HepG2 (cell line): Measurements from ENCODE around the gene MEIOB. TPM values are rescaled to one million over a fixed set of nuclear protein-coding genes. Genes with fewer than 3 reads are reported as not detected.

ENCODE experiments used
- ATAC-seq: fragments of 200-7000 bp; cut with Tn5 transposase; 3 replicates; pipeline ENCODE4 v1.9.1; 2020; ENCODE audit warnings: mild to moderate bottlenecking, moderate library complexity
- BruUV-seq: library from RNA; stranded (reverse); fragments of 400-500 nt; replicated peaks from 2 replicates; lab custom pipeline; 2021; lab: Mats Ljungman, UMichigan
- CTCF ChIA-PET: fragments of 300-600 bp; formaldehyde crosslinking; extraction: SDS; loops from one replicate; lab custom pipeline; 2021; ENCODE audit warnings: low total read pairs, inconsistent platforms, low intra/inter-chr PET ratio; lab: Yijun Ruan, JAX
- POLR2A ChIA-PET: fragments of 350-600 bp; sonication (Branson Sonifier 250); formaldehyde crosslinking; loops from one replicate; lab custom pipeline; 2020; ENCODE audit warnings: antibody characterized with exemption, inconsistent platforms; lab: Yijun Ruan, JAX
- DNase-seq: peaks from one replicate; pipeline ENCODE4 v3.0.0-alpha.2; 2015; ENCODE audit warnings: low spot score
- FAIRE-seq: peaks from 3 replicates; lab custom pipeline; 2011; peaks lifted over from hg19 to GRCh38; lab: Jason Lieb, UNC
- H2AFZ ChIP-seq: one replicate; pipeline ENCODE4 v1.6.1; 2011; ENCODE audit warnings: low read length, inconsistent platforms
- H3K27ac ChIP-seq: fragments of 300-600 bp; 3 replicates; pipeline ENCODE4 v1.8.0; 2011; ENCODE audit warnings: mixed run types, mild to moderate bottlenecking, mixed read lengths, low read length, inconsistent platforms; ENCODE audit not compliant: insufficient read depth; ENCODE audit errors: extremely low read length
- H3K27me3 ChIP-seq, 2 experiments: fragments of 200-600 bp in 1 of 2; 2 replicates in 1 of 2; 3 replicates in 1 of 2; pipeline versions ENCODE4 v1.6.0 to v1.8.0; 2011; ENCODE audit warnings: low read length in 2 of 2, mild to moderate bottlenecking in 2 of 2, moderate library complexity in 2 of 2, inconsistent platforms in 1 of 2; ENCODE audit not compliant: insufficient read depth in 2 of 2, control insufficient read depth in 1 of 2
- H3K36me3 ChIP-seq, 2 experiments: fragments of 200-600 bp in 1 of 2; replicated peaks in 1 of 2; 2 replicates in 1 of 2; 3 replicates in 1 of 2; pipeline versions ENCODE4 v1.5.1 to v1.8.0; 2011; ENCODE audit warnings: low read length in 2 of 2, inconsistent platforms in 1 of 2; ENCODE audit not compliant: insufficient read depth in 2 of 2, control insufficient read depth in 1 of 2
- H3K4me1 ChIP-seq: 2 replicates; pipeline ENCODE4 v1.5.1; 2012; ENCODE audit warnings: low read length, inconsistent platforms; ENCODE audit not compliant: insufficient read depth
- H3K4me2 ChIP-seq: 2 replicates; pipeline ENCODE4 v1.6.0; 2011; ENCODE audit warnings: low read depth, low read length, inconsistent platforms
- H3K4me3 ChIP-seq, 3 experiments: fragments of 200-600 bp in 1 of 3; sonication (generic), shearing (Covaris generic) in 1 of 3; replicated peaks in 1 of 3; 2 replicates each; pipeline ENCODE4 v1.5.1; 2011 to 2016; ENCODE audit warnings: low read length in 3 of 3, inconsistent platforms in 2 of 3, low read depth in 2 of 3, mild to moderate bottlenecking in 2 of 3, control low read depth in 1 of 3, mixed read lengths in 1 of 3; ENCODE audit not compliant: insufficient read depth in 1 of 3
- H3K79me2 ChIP-seq: one replicate; pipeline ENCODE4 v1.6.1; 2011; ENCODE audit warnings: low read length, inconsistent platforms; ENCODE audit not compliant: insufficient read depth
- H3K9ac ChIP-seq: 2 replicates; pipeline ENCODE4 v1.6.0; 2011; ENCODE audit warnings: mild to moderate bottlenecking, low read depth, low read length, inconsistent platforms; ENCODE audit not compliant: insufficient read depth
- H3K9me3 ChIP-seq: 2 replicates; pipeline ENCODE4 v1.5.1; 2012; ENCODE audit warnings: mild to moderate bottlenecking, low read length
- H4K20me1 ChIP-seq: 2 replicates; pipeline ENCODE4 v1.6.0; 2011; ENCODE audit warnings: inconsistent platforms, mild to moderate bottlenecking, low read length, moderate library complexity; ENCODE audit not compliant: insufficient read depth
- MAFF ChIP-seq: IDR thresholded peaks from 2 replicates; pipeline ENCODE4 v1.6.1; 2011; ENCODE audit warnings: low read depth, low read length, improper control_type of control experiment
- MAFK ChIP-seq, 2 experiments: IDR thresholded peaks in 1 of 2; conservative IDR thresholded peaks in 1 of 2; 2 replicates each; pipeline ENCODE4 v1.6.1; 2011; ENCODE audit warnings: improper control_type of control experiment in 2 of 2, low read length in 2 of 2
- MAZ ChIP-seq, 2 experiments: sonication (generic) in 1 of 2; formaldehyde crosslinking in 1 of 2; IDR thresholded peaks; 2 replicates each; pipeline versions ENCODE4 v1.5.0 to v1.6.1; 2012 to 2020; ENCODE audit warnings: low read depth in 2 of 2, mild to moderate bottlenecking in 2 of 2, borderline replicate concordance in 1 of 2, improper control_type of control experiment in 1 of 2, low read length in 1 of 2, missing genetic modification reagents in 1 of 2, moderate library complexity in 1 of 2
- SP1 ChIP-seq, 2 experiments: fragments of 450-650 bp in 1 of 2; sonication (generic) in 1 of 2; formaldehyde crosslinking in 1 of 2; IDR thresholded peaks; 2 replicates each; pipeline versions ENCODE4 v1.4.0 to v1.6.1; 2016 to 2020; ENCODE audit warnings: missing genetic modification reagents in 1 of 2
- SRSF9 ChIP-seq: fragments of 200-400 bp; formaldehyde crosslinking; IDR thresholded peaks from 2 replicates; pipeline ENCODE4 v1.6.1; 2018; ENCODE audit warnings: borderline replicate concordance, mild to moderate bottlenecking, low read depth, low read length; ENCODE audit not compliant: insufficient read depth, poor library complexity, severe bottlenecking
- WGBS: methylation state at CpG from one replicate; pipeline ENCODE4 v1.1.6; 2017; ENCODE audit warnings: low lambda C conversion rate; 5-methylcytosine and 5-hydroxymethylcytosine counted together
- in situ Hi-C: cut with HindIII; loops from 2 replicates; pipeline ENCODE4 v1.10.0; 2017; ENCODE audit warnings: low pct_unique_long_range_greater_than_20kb; ENCODE audit not compliant: extremely low pct_ligation_motif_present
- intact Hi-C: fragments of 100-400 bp; cut with micrococcal nuclease; formaldehyde crosslinking; loops from one replicate; pipeline ENCODE4 v1.10.0; 2022; ENCODE audit not compliant: unreplicated experiment
- polyA plus RNA-seq, 8 experiments: library from polyadenylated mRNA; depleted of rRNA in 3 of 8; stranded (reverse) in 7 of 8; unstranded in 1 of 8; fragments of >200 nt; fragmentation: Illumina TruSeq in 4 of 8; extraction: Trizol in 4 of 8; gene quantifications; 2 replicates each; pipeline versions ENCODE4 v1.2.1 to v1.2.3, GENCODE V29; 2011 to 2016; ENCODE audit warnings: low read depth in 4 of 8, missing spikeins in 1 of 8, mixed read lengths in 1 of 8; ENCODE audit not compliant: insufficient read depth in 1 of 8
- total RNA-seq, 5 experiments: library from RNA; depleted of rRNA; stranded (reverse); fragments of >200 nt; fragmentation: Illumina TruSeq; extraction: Trizol; gene quantifications; 2 replicates each; pipeline ENCODE4 v1.2.3, GENCODE V29; 2016; ENCODE audit warnings: low read depth in 1 of 5
- TF ChIP-seq, protein P1 (sequence below): fragments of 450-650 bp; IDR thresholded peaks from 2 replicates; pipeline ENCODE4 v1.6.1; 2017; ENCODE audit warnings: mild to moderate bottlenecking
- TF ChIP-seq, protein P2 (sequence below): sonication (generic); formaldehyde crosslinking; IDR thresholded peaks from 2 replicates; pipeline ENCODE4 v1.4.0; 2020; ENCODE audit warnings: missing genetic modification reagents, mild to moderate bottlenecking, borderline replicate concordance
- TF ChIP-seq, protein P3 (sequence below): sonication (generic); formaldehyde crosslinking; IDR thresholded peaks from 2 replicates; pipeline ENCODE4 v1.4.0; 2020; ENCODE audit warnings: mild to moderate bottlenecking, missing genetic modification reagents, borderline replicate concordance

Gene MEIOB
- total and polyA plus RNA-seq, 2 of the 13 experiments (the other 11 are each of a cell fraction or from before 2014, with no cell fraction given) = 0.17 TPM; not detected in 1

DNA sequence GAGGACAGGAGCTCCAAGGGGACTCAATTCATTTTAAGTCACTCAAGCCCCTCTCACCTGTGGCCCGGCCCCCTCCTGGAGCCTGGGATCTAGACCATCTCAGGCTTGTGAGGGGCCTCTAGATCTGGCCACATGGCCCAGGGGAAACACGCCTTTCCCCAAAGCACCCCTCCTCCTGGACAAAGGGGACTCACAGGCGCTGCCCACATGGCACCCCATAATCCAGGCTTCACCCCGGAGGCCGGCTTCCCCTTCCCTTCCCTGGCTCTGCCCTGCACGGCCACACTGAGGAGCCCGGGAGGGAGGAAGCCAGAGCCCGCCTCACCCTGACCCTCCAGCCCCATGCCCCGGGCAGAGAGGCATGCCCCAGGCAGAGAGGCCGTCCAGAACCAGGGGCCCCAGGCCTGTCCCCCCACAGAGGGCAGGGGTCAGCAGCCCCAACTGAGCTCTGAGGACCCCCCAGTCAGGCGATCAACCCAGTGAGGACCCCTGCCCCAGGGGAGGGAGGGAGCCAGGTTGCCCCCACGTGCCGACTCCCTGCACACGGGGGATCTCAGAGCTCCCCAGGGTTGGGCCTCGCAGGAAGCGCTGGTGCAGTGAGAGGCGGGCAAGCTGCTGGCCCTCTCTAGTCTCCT is 35.4 kb upstream of the MEIOB start (continued):
- TF ChIP-seq, protein P1, sequence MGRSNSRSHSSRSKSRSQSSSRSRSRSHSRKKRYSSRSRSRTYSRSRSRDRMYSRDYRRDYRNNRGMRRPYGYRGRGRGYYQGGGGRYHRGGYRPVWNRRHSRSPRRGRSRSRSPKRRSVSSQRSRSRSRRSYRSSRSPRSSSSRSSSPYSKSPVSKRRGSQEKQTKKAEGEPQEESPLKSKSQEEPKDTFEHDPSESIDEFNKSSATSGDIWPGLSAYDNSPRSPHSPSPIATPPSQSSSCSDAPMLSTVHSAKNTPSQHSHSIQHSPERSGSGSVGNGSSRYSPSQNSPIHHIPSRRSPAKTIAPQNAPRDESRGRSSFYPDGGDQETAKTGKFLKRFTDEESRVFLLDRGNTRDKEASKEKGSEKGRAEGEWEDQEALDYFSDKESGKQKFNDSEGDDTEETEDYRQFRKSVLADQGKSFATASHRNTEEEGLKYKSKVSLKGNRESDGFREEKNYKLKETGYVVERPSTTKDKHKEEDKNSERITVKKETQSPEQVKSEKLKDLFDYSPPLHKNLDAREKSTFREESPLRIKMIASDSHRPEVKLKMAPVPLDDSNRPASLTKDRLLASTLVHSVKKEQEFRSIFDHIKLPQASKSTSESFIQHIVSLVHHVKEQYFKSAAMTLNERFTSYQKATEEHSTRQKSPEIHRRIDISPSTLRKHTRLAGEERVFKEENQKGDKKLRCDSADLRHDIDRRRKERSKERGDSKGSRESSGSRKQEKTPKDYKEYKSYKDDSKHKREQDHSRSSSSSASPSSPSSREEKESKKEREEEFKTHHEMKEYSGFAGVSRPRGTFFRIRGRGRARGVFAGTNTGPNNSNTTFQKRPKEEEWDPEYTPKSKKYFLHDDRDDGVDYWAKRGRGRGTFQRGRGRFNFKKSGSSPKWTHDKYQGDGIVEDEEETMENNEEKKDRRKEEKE = no peak
- TF ChIP-seq SP1 (IDR thresholded peaks at IDR 0.05) (no peak), SP1 (CRISPR knock-in tag; IDR thresholded peaks at IDR 0.05) (no peak), SRSF9 (no peak)

DNA sequence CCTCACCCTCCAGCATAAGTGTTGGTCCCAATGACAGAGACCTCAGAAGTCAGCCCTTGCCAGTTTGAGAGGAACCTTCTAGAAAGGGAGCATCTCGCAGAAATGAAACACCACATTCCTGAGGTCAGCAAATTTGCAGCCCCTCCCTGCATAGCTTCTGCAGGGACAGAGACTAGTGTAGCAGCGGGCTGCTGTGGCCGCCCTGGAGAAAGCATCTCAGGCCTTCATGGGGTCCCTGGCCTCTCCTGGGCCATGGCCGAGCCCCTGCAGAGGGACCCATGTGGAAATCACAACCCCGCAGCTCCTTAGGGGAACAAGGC is 34.8 kb upstream of the MEIOB start:
- no peak overlapping the region for H3K4me2 ChIP-seq
- peaks cover 20 to 69% of the 10 kb centered on the region in 2 experiments for H3K27me3 ChIP-seq
- ChIA-PET POLR2A (no interaction called here), CTCF (no interaction called here)
- FAIRE-seq (no peak), ATAC-seq (no peak), DNase-seq (no peak)
- no peak overlapping the region for H3K9ac ChIP-seq
- 34% methylated on average over 3 of the region's 5 CpGs for WGBS
- no peaks in the 10 kb centered on the region for H3K9me3 ChIP-seq
- intact Hi-C loops = no loop called here
- no peak overlapping the region for H3K27ac ChIP-seq
- no peaks in the 10 kb centered on the region for H4K20me1 ChIP-seq
- no peaks in the 10 kb centered on the region for H3K36me3 ChIP-seq
- BruUV-seq = no TSS peak
- H3K4me3 ChIP-seq = no peak overlapping the region
- no peaks in the 10 kb centered on the region for H3K79me2 ChIP-seq
- no peak overlapping the region for H2AFZ ChIP-seq
- no peaks in the 10 kb centered on the region for H3K4me1 ChIP-seq
- in situ Hi-C loops = no loop called here
- TF ChIP-seq MAFF (peak; percentile 61; the same call in 1 of the 2 replicates), MAZ (IDR thresholded peaks at IDR 0.05; ENCODE audit: borderline replicate concordance, low read depth, low read length) (no peak), MAZ (CRISPR knock-in tag; IDR thresholded peaks at IDR 0.05; ENCODE audit: low read depth) (no peak), MAFK (conservative IDR thresholded peaks at IDR 0.05 in 1 of 2, IDR thresholded peaks at IDR 0.05 in 1 of 2; ENCODE audit: low read length in 2 of 2) (peak; percentile 58 to 80)
- TF ChIP-seq, protein P2, sequence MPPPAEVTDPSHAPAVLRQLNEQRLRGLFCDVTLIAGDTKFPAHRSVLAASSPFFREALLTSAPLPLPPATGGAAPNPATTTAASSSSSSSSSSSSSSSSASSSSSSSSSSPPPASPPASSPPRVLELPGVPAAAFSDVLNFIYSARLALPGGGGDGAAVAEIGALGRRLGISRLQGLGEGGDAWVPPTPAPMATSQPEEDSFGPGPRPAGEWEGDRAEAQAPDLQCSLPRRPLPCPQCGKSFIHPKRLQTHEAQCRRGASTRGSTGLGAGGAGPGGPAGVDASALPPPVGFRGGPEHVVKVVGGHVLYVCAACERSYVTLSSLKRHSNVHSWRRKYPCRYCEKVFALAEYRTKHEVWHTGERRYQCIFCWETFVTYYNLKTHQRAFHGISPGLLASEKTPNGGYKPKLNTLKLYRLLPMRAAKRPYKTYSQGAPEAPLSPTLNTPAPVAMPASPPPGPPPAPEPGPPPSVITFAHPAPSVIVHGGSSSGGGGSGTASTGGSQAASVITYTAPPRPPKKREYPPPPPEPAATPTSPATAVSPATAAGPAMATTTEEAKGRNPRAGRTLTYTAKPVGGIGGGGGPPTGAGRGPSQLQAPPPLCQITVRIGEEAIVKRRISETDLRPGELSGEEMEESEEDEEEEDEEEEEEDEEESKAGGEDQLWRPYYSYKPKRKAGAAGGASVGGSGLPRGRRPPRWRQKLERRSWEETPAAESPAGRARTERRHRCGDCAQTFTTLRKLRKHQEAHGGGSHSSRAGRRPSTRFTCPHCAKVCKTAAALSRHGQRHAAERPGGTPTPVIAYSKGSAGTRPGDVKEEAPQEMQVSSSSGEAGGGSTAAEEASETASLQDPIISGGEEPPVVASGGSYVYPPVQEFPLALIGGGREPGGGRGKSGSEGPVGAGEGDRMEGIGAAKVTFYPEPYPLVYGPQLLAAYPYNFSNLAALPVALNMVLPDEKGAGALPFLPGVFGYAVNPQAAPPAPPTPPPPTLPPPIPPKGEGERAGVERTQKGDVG (CRISPR knock-in tag) = no peak
- TF ChIP-seq, protein P3, sequence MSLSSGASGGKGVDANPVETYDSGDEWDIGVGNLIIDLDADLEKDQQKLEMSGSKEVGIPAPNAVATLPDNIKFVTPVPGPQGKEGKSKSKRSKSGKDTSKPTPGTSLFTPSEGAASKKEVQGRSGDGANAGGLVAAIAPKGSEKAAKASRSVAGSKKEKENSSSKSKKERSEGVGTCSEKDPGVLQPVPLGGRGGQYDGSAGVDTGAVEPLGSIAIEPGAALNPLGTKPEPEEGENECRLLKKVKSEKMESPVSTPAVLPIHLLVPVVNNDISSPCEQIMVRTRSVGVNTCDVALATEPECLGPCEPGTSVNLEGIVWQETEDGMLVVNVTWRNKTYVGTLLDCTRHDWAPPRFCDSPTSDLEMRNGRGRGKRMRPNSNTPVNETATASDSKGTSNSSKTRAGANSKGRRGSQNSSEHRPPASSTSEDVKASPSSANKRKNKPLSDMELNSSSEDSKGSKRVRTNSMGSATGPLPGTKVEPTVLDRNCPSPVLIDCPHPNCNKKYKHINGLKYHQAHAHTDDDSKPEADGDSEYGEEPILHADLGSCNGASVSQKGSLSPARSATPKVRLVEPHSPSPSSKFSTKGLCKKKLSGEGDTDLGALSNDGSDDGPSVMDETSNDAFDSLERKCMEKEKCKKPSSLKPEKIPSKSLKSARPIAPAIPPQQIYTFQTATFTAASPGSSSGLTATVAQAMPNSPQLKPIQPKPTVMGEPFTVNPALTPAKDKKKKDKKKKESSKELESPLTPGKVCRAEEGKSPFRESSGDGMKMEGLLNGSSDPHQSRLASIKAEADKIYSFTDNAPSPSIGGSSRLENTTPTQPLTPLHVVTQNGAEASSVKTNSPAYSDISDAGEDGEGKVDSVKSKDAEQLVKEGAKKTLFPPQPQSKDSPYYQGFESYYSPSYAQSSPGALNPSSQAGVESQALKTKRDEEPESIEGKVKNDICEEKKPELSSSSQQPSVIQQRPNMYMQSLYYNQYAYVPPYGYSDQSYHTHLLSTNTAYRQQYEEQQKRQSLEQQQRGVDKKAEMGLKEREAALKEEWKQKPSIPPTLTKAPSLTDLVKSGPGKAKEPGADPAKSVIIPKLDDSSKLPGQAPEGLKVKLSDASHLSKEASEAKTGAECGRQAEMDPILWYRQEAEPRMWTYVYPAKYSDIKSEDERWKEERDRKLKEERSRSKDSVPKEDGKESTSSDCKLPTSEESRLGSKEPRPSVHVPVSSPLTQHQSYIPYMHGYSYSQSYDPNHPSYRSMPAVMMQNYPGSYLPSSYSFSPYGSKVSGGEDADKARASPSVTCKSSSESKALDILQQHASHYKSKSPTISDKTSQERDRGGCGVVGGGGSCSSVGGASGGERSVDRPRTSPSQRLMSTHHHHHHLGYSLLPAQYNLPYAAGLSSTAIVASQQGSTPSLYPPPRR (CRISPR knock-in tag) = no peak
